DOHH2 (cell line): Measurements from ENCODE around the gene CXCL5.

Experiments
- H3F3A ChIP-seq: fragments of 200-600 bp; sonication (generic), shearing (Covaris generic); 2 replicates; pipeline ENCODE4 v1.6.0; 2016; ENCODE audit warnings: antibody characterized with exemption, mild to moderate bottlenecking; ENCODE audit not compliant: control insufficient read depth, insufficient read depth
- H3K27ac ChIP-seq: fragments of 200-600 bp; sonication (generic); 2 replicates; pipeline ENCODE4 v1.5.1; 2014; ENCODE audit warnings: low read depth, mild to moderate bottlenecking, low read length, moderate library complexity
- H3K27me3 ChIP-seq: fragments of 200-600 bp; sonication (generic); 2 replicates; pipeline ENCODE4 v1.6.1; 2014; ENCODE audit warnings: mild to moderate bottlenecking, low read length, mixed read lengths; ENCODE audit not compliant: control insufficient read depth
- H3K36me3 ChIP-seq: fragments of 200-600 bp; sonication (generic); 2 replicates; pipeline ENCODE4 v1.6.1; 2014; ENCODE audit warnings: mild to moderate bottlenecking, low read length, moderate library complexity, mixed read lengths; ENCODE audit not compliant: control insufficient read depth
- H3K4me1 ChIP-seq: fragments of 200-600 bp; sonication (generic); 2 replicates; pipeline ENCODE4 v1.6.1; 2014; ENCODE audit warnings: mild to moderate bottlenecking, low read length, mixed read lengths; ENCODE audit not compliant: control insufficient read depth
- H3K4me2 ChIP-seq: fragments of 200-600 bp; sonication (generic); 2 replicates; pipeline ENCODE4 v1.6.0; 2014; ENCODE audit warnings: mild to moderate bottlenecking, low read length, moderate library complexity
- H3K4me3 ChIP-seq: fragments of 200-600 bp; sonication (generic); 2 replicates; pipeline ENCODE4 v1.5.1; 2014; ENCODE audit warnings: mild to moderate bottlenecking, low read length, mixed read lengths
- H3K79me2 ChIP-seq: fragments of 200-600 bp; sonication (generic); 2 replicates; pipeline ENCODE4 v1.6.1; 2014; ENCODE audit warnings: mild to moderate bottlenecking, low read length, mixed read lengths; ENCODE audit not compliant: control insufficient read depth
- H3K9me2 ChIP-seq: fragments of 200-600 bp; sonication (generic); replicated peaks from 2 replicates; pipeline ENCODE4 v1.6.1; 2014; ENCODE audit warnings: mild to moderate bottlenecking, low read length, mixed read lengths; ENCODE audit not compliant: control insufficient read depth
- H3K9me3 ChIP-seq: fragments of 200-600 bp; sonication (generic); 2 replicates; pipeline ENCODE4 v1.6.1; 2014; ENCODE audit warnings: antibody characterized with exemption, low read length, mixed read lengths; ENCODE audit not compliant: control insufficient read depth, insufficient read depth
- H4K20me1 ChIP-seq: fragments of 200-600 bp; sonication (generic); 2 replicates; pipeline ENCODE4 v1.6.0; 2014; ENCODE audit warnings: low read depth, mild to moderate bottlenecking, antibody characterized with exemption, low read length, moderate library complexity; ENCODE audit not compliant: control insufficient read depth, insufficient read depth
- EZH2phosphoT487 ChIP-seq: fragments of 200-600 bp; sonication (generic); IDR thresholded peaks from 2 replicates; pipeline ENCODE4 v1.6.1; 2017; ENCODE audit warnings: borderline replicate concordance, mild to moderate bottlenecking, antibody characterized with exemption, low read length, moderate library complexity, mixed read lengths
- TF ChIP-seq, protein P1 (sequence below): fragments of 200-600 bp; sonication (generic); IDR thresholded peaks from one replicate; pipeline ENCODE4 v1.5.1; 2014; ENCODE audit warnings: antibody characterized with exemption, mild to moderate bottlenecking, low read depth, low read length; ENCODE audit not compliant: poor library complexity, severe bottlenecking

The CXCL5 gene

DNA sequence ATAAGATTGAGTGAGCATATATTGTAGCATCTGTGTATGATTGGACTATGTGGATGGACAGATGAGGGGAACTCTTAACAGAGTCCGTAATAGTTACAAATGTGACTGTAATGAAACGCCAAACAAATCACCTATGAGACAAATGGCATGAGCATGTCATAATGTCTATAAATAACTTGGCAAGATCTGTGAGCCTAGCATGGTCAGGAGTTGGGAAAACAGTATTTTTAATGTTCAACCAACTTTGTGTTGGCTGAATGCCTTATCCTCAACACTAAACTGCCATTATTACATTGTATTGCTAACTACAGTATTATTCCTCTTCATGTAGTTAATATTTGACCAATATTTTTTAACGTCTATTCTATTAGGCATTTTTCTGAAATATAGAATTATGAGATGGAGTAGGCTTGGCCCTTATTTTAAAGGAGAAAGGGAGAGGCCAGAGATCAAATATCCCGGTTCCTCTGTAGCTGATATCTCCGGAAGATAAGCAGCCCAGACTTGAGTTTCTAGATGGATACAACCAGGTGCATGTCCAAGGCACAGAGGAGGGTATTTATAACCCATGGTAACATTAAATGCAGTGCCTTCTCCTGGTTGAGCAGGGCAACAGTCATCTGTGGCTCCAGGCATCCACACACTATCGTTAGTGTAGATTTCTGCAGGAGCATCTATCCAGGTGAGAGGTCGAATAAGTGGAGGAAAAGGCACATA, 49.3 kb downstream of the CXCL5 start:
- Histone ChIP-seq H3K9me2 (no peaks in the 10 kb centered on the region), H3K27me3 (no peaks in the 10 kb centered on the region), H3K27ac (no peak overlapping the region), H3K4me1 (no peaks in the 10 kb centered on the region), H3K9me3 (no peaks in the 10 kb centered on the region), H4K20me1 (no peaks in the 10 kb centered on the region), H3K4me2 (no peak overlapping the region), H3K4me3 (no peak overlapping the region), H3K36me3 (no peaks in the 10 kb centered on the region), H3K79me2 (no peaks in the 10 kb centered on the region), H3F3A (no peaks in the 10 kb centered on the region)
- no peak for TF ChIP-seq EZH2phosphoT487
- TF ChIP-seq, protein P1, sequence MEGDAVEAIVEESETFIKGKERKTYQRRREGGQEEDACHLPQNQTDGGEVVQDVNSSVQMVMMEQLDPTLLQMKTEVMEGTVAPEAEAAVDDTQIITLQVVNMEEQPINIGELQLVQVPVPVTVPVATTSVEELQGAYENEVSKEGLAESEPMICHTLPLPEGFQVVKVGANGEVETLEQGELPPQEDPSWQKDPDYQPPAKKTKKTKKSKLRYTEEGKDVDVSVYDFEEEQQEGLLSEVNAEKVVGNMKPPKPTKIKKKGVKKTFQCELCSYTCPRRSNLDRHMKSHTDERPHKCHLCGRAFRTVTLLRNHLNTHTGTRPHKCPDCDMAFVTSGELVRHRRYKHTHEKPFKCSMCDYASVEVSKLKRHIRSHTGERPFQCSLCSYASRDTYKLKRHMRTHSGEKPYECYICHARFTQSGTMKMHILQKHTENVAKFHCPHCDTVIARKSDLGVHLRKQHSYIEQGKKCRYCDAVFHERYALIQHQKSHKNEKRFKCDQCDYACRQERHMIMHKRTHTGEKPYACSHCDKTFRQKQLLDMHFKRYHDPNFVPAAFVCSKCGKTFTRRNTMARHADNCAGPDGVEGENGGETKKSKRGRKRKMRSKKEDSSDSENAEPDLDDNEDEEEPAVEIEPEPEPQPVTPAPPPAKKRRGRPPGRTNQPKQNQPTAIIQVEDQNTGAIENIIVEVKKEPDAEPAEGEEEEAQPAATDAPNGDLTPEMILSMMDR = no peak

DNA sequence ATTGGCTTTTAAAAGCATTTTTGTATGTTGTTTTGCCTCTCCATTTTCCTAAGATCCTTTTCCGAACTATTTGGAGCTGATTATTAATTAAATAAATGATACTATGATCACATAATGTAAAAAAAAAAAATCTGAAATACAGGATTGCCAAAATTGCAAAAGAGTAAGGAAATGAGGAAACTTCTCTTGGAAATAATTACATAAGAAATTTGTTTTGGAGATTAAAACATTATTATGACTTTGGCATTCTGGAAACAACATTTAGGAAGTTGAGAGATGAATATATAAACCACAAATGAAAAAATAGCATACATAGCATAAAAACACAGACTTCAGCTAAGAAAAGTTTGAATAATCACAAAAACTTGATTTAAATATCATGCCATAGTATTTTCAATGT, 50.2 kb downstream of the CXCL5 start:
- Histone ChIP-seq H3K36me3 (no peaks in the 10 kb centered on the region), H3K4me3 (no peak overlapping the region), H3F3A (no peaks in the 10 kb centered on the region), H3K4me2 (no peak overlapping the region), H3K27ac (no peak overlapping the region), H3K4me1 (no peaks in the 10 kb centered on the region), H3K9me2 (no peaks in the 10 kb centered on the region), H3K27me3 (no peaks in the 10 kb centered on the region), H3K79me2 (no peaks in the 10 kb centered on the region), H3K9me3 (no peaks in the 10 kb centered on the region), H4K20me1 (no peaks in the 10 kb centered on the region)
- TF ChIP-seq, protein P1 = no peak
- TF ChIP-seq EZH2phosphoT487 = no peak

DNA sequence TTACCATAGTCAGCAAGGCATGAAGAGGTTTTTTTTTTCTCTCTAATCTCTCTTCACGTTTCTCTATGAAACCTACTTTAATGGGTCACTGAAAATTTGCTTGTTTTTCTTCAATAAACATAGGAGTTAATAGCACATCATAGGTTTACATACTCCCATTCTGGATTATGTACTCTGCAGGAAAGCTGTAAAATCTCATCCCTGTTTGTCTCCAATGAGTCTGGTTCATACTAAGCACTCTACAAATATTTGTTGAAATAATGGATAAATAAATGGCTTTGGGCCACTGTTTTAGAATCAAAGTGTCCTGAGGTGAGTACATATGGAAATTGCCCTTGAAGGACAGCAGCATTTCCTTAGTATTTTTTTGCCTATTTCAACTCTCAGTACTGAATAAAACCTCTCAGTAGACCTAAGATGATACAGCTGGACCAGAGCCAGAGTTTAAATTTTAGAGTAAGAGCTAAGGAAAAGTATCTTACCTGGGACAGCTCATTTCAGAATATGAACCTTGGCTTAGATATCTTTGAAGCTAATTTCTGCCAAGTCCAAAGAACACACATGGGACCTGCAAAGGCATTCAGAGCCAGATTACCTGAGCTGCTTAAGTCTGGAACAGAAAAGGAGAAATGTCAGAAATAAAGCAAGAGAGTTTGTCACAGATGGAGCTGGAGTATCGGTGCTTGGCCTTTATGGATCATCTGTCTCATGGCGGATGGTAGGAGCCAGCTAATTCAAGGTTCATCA, 51.1 kb downstream of the CXCL5 start:
- Histone ChIP-seq H3K79me2 (no peaks in the 10 kb centered on the region), H3K27me3 (no peaks in the 10 kb centered on the region), H3K9me3 (no peaks in the 10 kb centered on the region), H3K4me2 (no peak overlapping the region), H3F3A (no peaks in the 10 kb centered on the region), H4K20me1 (no peaks in the 10 kb centered on the region), H3K9me2 (no peaks in the 10 kb centered on the region), H3K4me3 (no peak overlapping the region), H3K36me3 (no peaks in the 10 kb centered on the region), H3K27ac (no peak overlapping the region), H3K4me1 (no peaks in the 10 kb centered on the region)
- TF ChIP-seq EZH2phosphoT487 = no peak
- TF ChIP-seq, protein P1 = no peak
